ENCODE measurements around the gene HBM. TPM values are rescaled to one million over a fixed set of nuclear protein-coding genes. Genes with fewer than 3 reads are reported as not detected.
A peak's percentile ranks its signal among the peaks of the same experiment; 100 is the strongest.

Gene HBM
- total RNA-seq, 1 experiment from 2014 or later = not detected

DNA sequence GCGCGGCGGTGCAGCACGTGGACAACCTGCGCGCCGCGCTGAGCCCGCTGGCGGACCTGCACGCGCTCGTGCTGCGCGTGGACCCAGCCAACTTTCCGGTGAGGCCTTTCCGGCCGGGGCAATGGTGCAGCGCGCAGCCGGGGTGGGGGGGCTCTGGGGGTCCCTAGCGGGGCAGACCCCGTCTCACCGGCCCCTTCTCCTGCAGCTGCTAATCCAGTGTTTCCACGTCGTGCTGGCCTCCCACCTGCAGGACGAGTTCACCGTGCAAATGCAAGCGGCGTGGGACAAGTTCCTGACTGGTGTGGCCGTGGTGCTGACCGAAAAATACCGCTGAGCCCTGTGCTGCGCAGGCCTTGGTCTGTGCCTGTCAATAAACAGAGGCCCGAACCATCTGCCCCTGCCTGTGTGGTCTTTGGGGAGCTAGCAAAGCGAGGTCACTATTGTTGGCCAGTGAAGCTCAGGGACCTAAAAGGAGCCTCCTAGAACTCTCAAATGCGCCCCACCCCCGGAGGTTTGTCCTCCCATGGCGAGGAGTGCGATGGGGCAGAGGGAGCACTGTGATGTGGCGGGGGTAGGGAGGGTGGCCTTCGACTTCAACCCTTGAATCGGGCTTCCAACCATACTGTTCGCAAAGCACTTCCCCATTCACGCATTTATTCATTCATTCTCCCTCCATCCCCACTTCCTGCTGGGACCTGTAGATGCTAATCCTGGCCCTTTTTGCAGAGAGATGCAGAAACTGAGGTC, 770 bp downstream of the HBM start:
- no peak for DNase-seq
- H4K8ac ChIP-seq (replicated peaks; ENCODE audit: insufficient read length, low read depth, low read length) = no peak overlapping the region
- no peaks in the 10 kb centered on the region for H3K79me2 ChIP-seq (ENCODE audit: insufficient read depth, low read length)
- H2BK5ac ChIP-seq (ENCODE audit: insufficient read length, low read length) = no peak overlapping the region
- no peak overlapping the region for H2BK15ac ChIP-seq (ENCODE audit: low read depth, low read length)
- peaks cover 40% of the 10 kb centered on the region for H3K27me3 ChIP-seq (ENCODE audit: insufficient read depth, low read length)
- H4K91ac ChIP-seq (ENCODE audit: insufficient read length, low read depth, low read length) = no peak overlapping the region
- no CpG with 5 or more reads among the region's 45 CpGs for WGBS (ENCODE audit: extremely low coverage, insufficient read length, low lambda C conversion rate)
- no peak overlapping the region for H2AK5ac ChIP-seq (ENCODE audit: insufficient read length, low read length)
- H3K27ac ChIP-seq (ENCODE audit: insufficient read length, low read depth, low read length) = no peak overlapping the region
- H3K9me3 ChIP-seq (ENCODE audit: control insufficient read depth, low read depth, low read length) = no peaks in the 10 kb centered on the region
- no peak overlapping the region for H3K56ac ChIP-seq (ENCODE audit: insufficient read length, low read depth, low read length)
- peaks cover 80% of the 10 kb centered on the region for H3K27me3 Mint-ChIP-seq (ENCODE audit: low read depth)
- H3K9me3 Mint-ChIP-seq = peaks cover 0 to 3% of the 10 kb centered on the region in 2 experiments; a peak in 1 of 5 replicates
- H3K27ac Mint-ChIP-seq = no peak overlapping the region
- no peak overlapping the region for H3K4ac ChIP-seq (ENCODE audit: low read depth, low read length)
- H3K4me1 Mint-ChIP-seq = peaks cover 27 to 32% of the 10 kb centered on the region in 2 experiments
- H3K4me3 Mint-ChIP-seq = peak overlapping the region in 1 of 2 experiments; percentile 72; a peak in 3 of 5 replicates
- TF ChIP-seq, protein P1, sequence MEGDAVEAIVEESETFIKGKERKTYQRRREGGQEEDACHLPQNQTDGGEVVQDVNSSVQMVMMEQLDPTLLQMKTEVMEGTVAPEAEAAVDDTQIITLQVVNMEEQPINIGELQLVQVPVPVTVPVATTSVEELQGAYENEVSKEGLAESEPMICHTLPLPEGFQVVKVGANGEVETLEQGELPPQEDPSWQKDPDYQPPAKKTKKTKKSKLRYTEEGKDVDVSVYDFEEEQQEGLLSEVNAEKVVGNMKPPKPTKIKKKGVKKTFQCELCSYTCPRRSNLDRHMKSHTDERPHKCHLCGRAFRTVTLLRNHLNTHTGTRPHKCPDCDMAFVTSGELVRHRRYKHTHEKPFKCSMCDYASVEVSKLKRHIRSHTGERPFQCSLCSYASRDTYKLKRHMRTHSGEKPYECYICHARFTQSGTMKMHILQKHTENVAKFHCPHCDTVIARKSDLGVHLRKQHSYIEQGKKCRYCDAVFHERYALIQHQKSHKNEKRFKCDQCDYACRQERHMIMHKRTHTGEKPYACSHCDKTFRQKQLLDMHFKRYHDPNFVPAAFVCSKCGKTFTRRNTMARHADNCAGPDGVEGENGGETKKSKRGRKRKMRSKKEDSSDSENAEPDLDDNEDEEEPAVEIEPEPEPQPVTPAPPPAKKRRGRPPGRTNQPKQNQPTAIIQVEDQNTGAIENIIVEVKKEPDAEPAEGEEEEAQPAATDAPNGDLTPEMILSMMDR (conservative IDR thresholded peaks at IDR 0.05) = no peak
- no peak overlapping the region for H2BK12ac ChIP-seq (ENCODE audit: insufficient read length, low read depth, low read length)
- H2BK120ac ChIP-seq (ENCODE audit: low read depth, low read length, poor library complexity, severe bottlenecking) = no peak overlapping the region
- H3K14ac ChIP-seq (ENCODE audit: insufficient read depth, low read length) = no peak overlapping the region
- no peaks in the 10 kb centered on the region for H4K20me1 ChIP-seq (ENCODE audit: control insufficient read depth, insufficient read depth, insufficient read length)
- no peak overlapping the region for H3K23ac ChIP-seq (ENCODE audit: insufficient read length, low read depth, low read length)
- no peaks in the 10 kb centered on the region for H3K79me1 ChIP-seq (ENCODE audit: insufficient read depth, low read depth, low read length, poor library complexity, severe bottlenecking)
- peaks cover 8% of the 10 kb centered on the region for H3K23me2 ChIP-seq (ENCODE audit: insufficient read length, low read depth, low read length, poor library complexity, severe bottlenecking)
- H3T11ph ChIP-seq (ENCODE audit: low read length) = no peak overlapping the region
- no peaks in the 10 kb centered on the region; a peak in 1 of 7 replicates for H3K36me3 Mint-ChIP-seq (ENCODE audit: insufficient read depth in 1 of 3, low read depth in 3 of 3)
- H2BK20ac ChIP-seq (ENCODE audit: low read depth, low read length, poor library complexity, severe bottlenecking) = no peak overlapping the region
- H4K5ac ChIP-seq (ENCODE audit: insufficient read length, low read depth, low read length) = no peak overlapping the region
- no peak overlapping the region for H3K9ac ChIP-seq (ENCODE audit: extremely low read depth, insufficient read length, low read length)
- H2AFZ ChIP-seq (ENCODE audit: low read length) = no peak overlapping the region
- no peak overlapping the region for H3K18ac ChIP-seq (ENCODE audit: insufficient read length, low read depth, low read length)
- no peaks in the 10 kb centered on the region; the same call in 1 of the 2 replicates for H3K4me1 ChIP-seq (ENCODE audit: insufficient read depth, low read length)
- peak overlapping the region; percentile 33 for H3K4me2 ChIP-seq (ENCODE audit: insufficient read depth, insufficient read length, low read length)
